IMR-90 (cell line): Measurements from ENCODE around the gene KRTAP12-2. TPM values are rescaled to one million over a fixed set of nuclear protein-coding genes. Genes with fewer than 3 reads are reported as not detected.

Experiments used
- ATAC-seq: fragments of 200-7000 bp; cut with Tn5 transposase; 2 replicates; pipeline ENCODE4 v1.9.1; 2020; ENCODE audit warnings: low read depth, mild to moderate bottlenecking, moderate library complexity
- BruUV-seq: library from RNA; stranded (reverse); fragments of 400-500 nt; replicated peaks from 2 replicates; lab custom pipeline; 2021; lab: Mats Ljungman, UMichigan
- CTCF ChIA-PET: fragments of 300-600 bp; formaldehyde crosslinking; extraction: SDS; loops from one replicate; lab custom pipeline; 2021; ENCODE audit warnings: antibody characterized with exemption; lab: Yijun Ruan, JAX
- POLR2A ChIA-PET: fragments of 300-600 bp; sonication (Branson Sonifier 250); formaldehyde crosslinking; loops from one replicate; lab custom pipeline; 2022; ENCODE audit warnings: antibody characterized with exemption; ENCODE audit not compliant: unreplicated experiment; lab: Charles Lee
- DNase-seq: peaks from one replicate; pipeline ENCODE4 v3.0.0; 2013
- H2AFZ ChIP-seq: replicated peaks from 2 replicates; pipeline ENCODE3; 2013; ENCODE audit warnings: low read length, mild to moderate bottlenecking; ENCODE audit not compliant: poor library complexity
- H2AK5ac ChIP-seq: 2 replicates; pipeline ENCODE4 v1.6.1; 2013; ENCODE audit warnings: low read depth, low read length, inconsistent platforms
- H2AK9ac ChIP-seq: replicated peaks from 2 replicates; pipeline ENCODE3; 2013; ENCODE audit warnings: mild to moderate bottlenecking, low read depth, low read length, moderate library complexity; ENCODE audit not compliant: poor library complexity
- H2BK120ac ChIP-seq: 2 replicates; pipeline ENCODE4 v1.6.1; 2013; ENCODE audit warnings: low read depth, low read length, inconsistent platforms
- H2BK15ac ChIP-seq: 3 replicates; pipeline ENCODE4 v1.6.1; 2013; ENCODE audit warnings: low read depth, low read length, inconsistent platforms
- H2BK20ac ChIP-seq: 2 replicates; pipeline ENCODE4 v1.6.1; 2013; ENCODE audit warnings: low read depth, mild to moderate bottlenecking, inconsistent platforms, low read length, moderate library complexity
- H2BK5ac ChIP-seq: 2 replicates; pipeline ENCODE4 v1.6.1; 2013; ENCODE audit warnings: mild to moderate bottlenecking, low read depth, low read length, inconsistent platforms; ENCODE audit not compliant: poor library complexity, severe bottlenecking
- H3K14ac ChIP-seq: replicated peaks from 2 replicates; pipeline ENCODE4 v1.6.1; 2013; ENCODE audit warnings: low read depth, low read length, inconsistent platforms
- H3K18ac ChIP-seq: 2 replicates; pipeline ENCODE4 v1.6.1; 2013; ENCODE audit warnings: low read depth, low read length, control low read depth
- H3K23ac ChIP-seq: 2 replicates; pipeline ENCODE4 v1.6.1; 2013; ENCODE audit warnings: low read depth, low read length, inconsistent platforms
- H3K27ac ChIP-seq: 2 replicates; pipeline ENCODE4 v1.5.1; 2013; ENCODE audit warnings: mild to moderate bottlenecking, control low read depth, low read length; ENCODE audit not compliant: insufficient read depth
- H3K27me3 ChIP-seq: 2 replicates; pipeline ENCODE4 v1.6.1; 2013; ENCODE audit warnings: low read length; ENCODE audit not compliant: control insufficient read depth, insufficient read depth
- H3K36me3 ChIP-seq: 2 replicates; pipeline ENCODE4 v1.6.1; 2013; ENCODE audit warnings: low read length, mixed read lengths; ENCODE audit not compliant: control insufficient read depth, insufficient read depth
- H3K4ac ChIP-seq: 2 replicates; pipeline ENCODE4 v1.6.1; 2013; ENCODE audit warnings: low read depth, low read length, inconsistent platforms
- H3K4me1 ChIP-seq: 2 replicates; pipeline ENCODE4 v1.6.1; 2013; ENCODE audit warnings: low read length, mixed read lengths; ENCODE audit not compliant: control insufficient read depth, insufficient read depth
- H3K4me2 ChIP-seq: 2 replicates; pipeline ENCODE4 v1.6.1; 2013; ENCODE audit warnings: low read depth, mild to moderate bottlenecking, control low read depth, low read length, moderate library complexity
- H3K4me3 ChIP-seq: 2 replicates; pipeline ENCODE4 v1.5.1; 2013; ENCODE audit warnings: low read depth, mild to moderate bottlenecking, control low read depth, low read length, moderate library complexity; ENCODE audit not compliant: insufficient read depth
- H3K56ac ChIP-seq: 2 replicates; pipeline ENCODE4 v1.6.1; 2013; ENCODE audit warnings: low read length, inconsistent platforms; ENCODE audit not compliant: insufficient read depth; ENCODE audit errors: extremely low read depth
- H3K79me1 ChIP-seq, 2 experiments: 2 replicates each; pipeline ENCODE4 v1.6.1; 2013; ENCODE audit warnings: low read length in 2 of 2, inconsistent platforms in 1 of 2, low read depth in 1 of 2
- H3K9ac ChIP-seq: 2 replicates; pipeline ENCODE4 v1.6.1; 2013; ENCODE audit warnings: low read depth, low read length, control low read depth
- H3K9me1 ChIP-seq: 2 replicates; pipeline ENCODE4 v1.6.1; 2013; ENCODE audit warnings: low read length, inconsistent platforms; ENCODE audit not compliant: insufficient read depth
- H3K9me3 ChIP-seq: 2 replicates; pipeline ENCODE4 v1.6.1; 2013; ENCODE audit warnings: low read length; ENCODE audit not compliant: control insufficient read depth, insufficient read depth
- H4K20me1 ChIP-seq: 2 replicates; pipeline ENCODE4 v1.6.1; 2013; ENCODE audit warnings: low read length, inconsistent platforms; ENCODE audit not compliant: insufficient read depth
- H4K5ac ChIP-seq: 2 replicates; pipeline ENCODE4 v1.6.1; 2013; ENCODE audit warnings: mild to moderate bottlenecking, low read depth, low read length, control low read depth
- H4K8ac ChIP-seq, 2 experiments: 2 replicates each; pipeline ENCODE4 v1.6.1; 2013; ENCODE audit warnings: low read depth in 2 of 2, low read length in 2 of 2, control low read depth in 1 of 2, inconsistent platforms in 1 of 2
- H4K91ac ChIP-seq: 2 replicates; pipeline ENCODE4 v1.6.1; 2013; ENCODE audit warnings: low read depth, low read length, inconsistent platforms; ENCODE audit not compliant: insufficient read depth
- FOS ChIP-seq: fragments of 150-350 bp; IDR thresholded peaks from 2 replicates; pipeline ENCODE4 v1.6.1; 2016; ENCODE audit warnings: low read depth, low read length
- MAFK ChIP-seq: IDR thresholded peaks from 2 replicates; pipeline ENCODE4 v1.6.1; 2012; ENCODE audit warnings: low read depth, low read length, improper control_type of control experiment
- MAZ ChIP-seq: IDR thresholded peaks from 2 replicates; pipeline ENCODE4 v1.6.1; 2012; ENCODE audit warnings: low read depth, mild to moderate bottlenecking, low read length, improper control_type of control experiment, moderate library complexity, borderline replicate concordance
- POLR2A ChIP-seq: IDR thresholded peaks from 2 replicates; pipeline ENCODE4 v1.6.1; 2012; ENCODE audit warnings: mild to moderate bottlenecking, low read depth, low read length
- RAD21 ChIP-seq: IDR thresholded peaks from 2 replicates; pipeline ENCODE4 v1.6.1; 2012; ENCODE audit warnings: low read length, improper control_type of control experiment
- RCOR1 ChIP-seq: IDR thresholded peaks from 2 replicates; pipeline ENCODE4 v1.6.1; 2012; ENCODE audit warnings: mild to moderate bottlenecking, low read length, improper control_type of control experiment; ENCODE audit not compliant: insufficient replicate concordance
- RFX5 ChIP-seq: IDR thresholded peaks from 2 replicates; pipeline ENCODE4 v1.8.0; 2012; ENCODE audit warnings: low read depth, mild to moderate bottlenecking, low read length, moderate library complexity
- SMC3 ChIP-seq: fragments of 150-350 bp; IDR thresholded peaks from 2 replicates; pipeline ENCODE4 v1.6.1; 2016; ENCODE audit warnings: low read depth, mild to moderate bottlenecking, antibody characterized with exemption, low read length, moderate library complexity
- WGBS, 2 experiments: methylation state at CpG; one replicate each; pipeline versions ENCODE4 v1.1.5 to v1.1.7; 2013; ENCODE audit warnings: missing lambda C conversion rate in 2 of 2; ENCODE audit not compliant: insufficient read length in 1 of 2; ENCODE audit errors: extremely low coverage in 2 of 2; 5-methylcytosine and 5-hydroxymethylcytosine counted together
- dilution Hi-C: fragments of 300-500 bp; cut with HindIII; formaldehyde crosslinking; loops from one replicate; pipeline ENCODE4 v1.14.3; 2018; ENCODE audit warnings: low sequenced_read_pairs; ENCODE audit not compliant: unreplicated experiment
- in situ Hi-C: fragments of 300-500 bp; cut with MboI; formaldehyde crosslinking; loops from 3 replicates; pipeline ENCODE4 v1.14.3; 2019; ENCODE audit warnings: low sequenced_read_pairs, inconsistent platforms, mixed read lengths
- intact Hi-C: fragments of 100-400 bp; cut with micrococcal nuclease; formaldehyde crosslinking; loops from 2 replicates; pipeline ENCODE4 v1.10.0; 2022
- polyA plus RNA-seq, 3 experiments: library from polyadenylated mRNA; depleted of rRNA; stranded (reverse); fragments of >200 nt; gene quantifications; 2 replicates each; pipeline ENCODE4 v1.2.3, GENCODE V29; 2012; ENCODE audit warnings: low replicate concordance in 1 of 3
- total RNA-seq: library from RNA; depleted of rRNA; stranded (reverse); fragments of >200 nt; gene quantifications from 2 replicates; pipeline ENCODE4 v1.2.3, GENCODE V29; 2012
- TF ChIP-seq, protein P1 (sequence below): fragments of 150-350 bp; IDR thresholded peaks from 2 replicates; pipeline ENCODE4 v1.6.1; 2017; ENCODE audit warnings: mild to moderate bottlenecking, antibody characterized with exemption, low read length, low read depth
- TF ChIP-seq, protein P2 (sequence below): conservative IDR thresholded peaks from 2 replicates; pipeline ENCODE4 v1.5.1; 2012; ENCODE audit warnings: mild to moderate bottlenecking, low read depth, low read length, improper control_type of control experiment

Gene KRTAP12-2
- total and polyA plus RNA-seq, 2 of the 4 experiments (the other 2 are of a cell fraction) = not detected

- Histone ChIP-seq H4K20me1 (no peaks in the 10 kb centered on the region), H3K9me3 (peaks cover 6% of the 10 kb centered on the region; the same call in 1 of the 2 replicates), H3K4me2 (no peak overlapping the region), H3K23ac (no peak overlapping the region), H2AFZ (no peak overlapping the region), H4K8ac (no peak overlapping the region), H3K79me1 (no peaks in the 10 kb centered on the region), H3K27me3 (peaks cover 74% of the 10 kb centered on the region), H2BK15ac (no peak overlapping the region), H2BK120ac (no peak overlapping the region), H3K9me1 (no peaks in the 10 kb centered on the region), H2BK20ac (no peak overlapping the region), H2AK5ac (no peak overlapping the region), H3K36me3 (no peaks in the 10 kb centered on the region), H2AK9ac (no peak overlapping the region), H2BK5ac (no peak overlapping the region), H3K56ac (no peak overlapping the region), H3K4ac (no peak overlapping the region), H4K91ac (no peak overlapping the region), H3K14ac (no peak overlapping the region), H4K5ac (no peak overlapping the region), H3K4me1 (peaks cover 1% of the 10 kb centered on the region; the same call in 1 of the 2 replicates), H3K9ac (no peak overlapping the region), H3K18ac (no peak overlapping the region), H3K4me3 (no peak overlapping the region), H3K27ac (no peak overlapping the region)
- dilution Hi-C loops = no loop called here
- in situ Hi-C loops = no loop called here
- TF ChIP-seq, protein P1, sequence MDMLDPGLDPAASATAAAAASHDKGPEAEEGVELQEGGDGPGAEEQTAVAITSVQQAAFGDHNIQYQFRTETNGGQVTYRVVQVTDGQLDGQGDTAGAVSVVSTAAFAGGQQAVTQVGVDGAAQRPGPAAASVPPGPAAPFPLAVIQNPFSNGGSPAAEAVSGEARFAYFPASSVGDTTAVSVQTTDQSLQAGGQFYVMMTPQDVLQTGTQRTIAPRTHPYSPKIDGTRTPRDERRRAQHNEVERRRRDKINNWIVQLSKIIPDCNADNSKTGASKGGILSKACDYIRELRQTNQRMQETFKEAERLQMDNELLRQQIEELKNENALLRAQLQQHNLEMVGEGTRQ = no peak
- no peak for TF ChIP-seq RFX5
- TF ChIP-seq MAZ = no peak
- TF ChIP-seq POLR2A = no peak
- no peak for TF ChIP-seq RCOR1
- TF ChIP-seq RAD21 = no peak
- no peak for TF ChIP-seq SMC3
- TF ChIP-seq, protein P2, sequence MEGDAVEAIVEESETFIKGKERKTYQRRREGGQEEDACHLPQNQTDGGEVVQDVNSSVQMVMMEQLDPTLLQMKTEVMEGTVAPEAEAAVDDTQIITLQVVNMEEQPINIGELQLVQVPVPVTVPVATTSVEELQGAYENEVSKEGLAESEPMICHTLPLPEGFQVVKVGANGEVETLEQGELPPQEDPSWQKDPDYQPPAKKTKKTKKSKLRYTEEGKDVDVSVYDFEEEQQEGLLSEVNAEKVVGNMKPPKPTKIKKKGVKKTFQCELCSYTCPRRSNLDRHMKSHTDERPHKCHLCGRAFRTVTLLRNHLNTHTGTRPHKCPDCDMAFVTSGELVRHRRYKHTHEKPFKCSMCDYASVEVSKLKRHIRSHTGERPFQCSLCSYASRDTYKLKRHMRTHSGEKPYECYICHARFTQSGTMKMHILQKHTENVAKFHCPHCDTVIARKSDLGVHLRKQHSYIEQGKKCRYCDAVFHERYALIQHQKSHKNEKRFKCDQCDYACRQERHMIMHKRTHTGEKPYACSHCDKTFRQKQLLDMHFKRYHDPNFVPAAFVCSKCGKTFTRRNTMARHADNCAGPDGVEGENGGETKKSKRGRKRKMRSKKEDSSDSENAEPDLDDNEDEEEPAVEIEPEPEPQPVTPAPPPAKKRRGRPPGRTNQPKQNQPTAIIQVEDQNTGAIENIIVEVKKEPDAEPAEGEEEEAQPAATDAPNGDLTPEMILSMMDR = no peak
- no peak for TF ChIP-seq MAFK
- TF ChIP-seq FOS = no peak
- WGBS, 2 experiments = 4% methylated on average over 4 of the region's 13 CpGs; no CpG with 5 or more reads in 1 of the 2 experiments
- intact Hi-C loops = no loop called here
- no peak for ATAC-seq
- CTCF ChIA-PET = no interaction called here
- POLR2A ChIA-PET = no interaction called here
- no TSS peak for BruUV-seq
- DNase-seq = no peak
Measured at GRCh38 chr21:44704636-44705001, 37.9 kb upstream of the KRTAP12-2 start.
